Stimulated activated naive B cell treated with anti-CD40 and anti-IgM and Interleukin-4, amounts not matched to agents 10 μg/mL and 1 μg/mL and 100 μg/mL, for 72 hours (primary cell): ENCODE measurements around the gene GNAS.

Source experiments
- ATAC-seq, 2 donors: fragments of 150-1000 bp; cut with Tn5 transposase; replicated peaks; 2 replicates each; pipeline ENCODE4 v1.10.0; 2021; ENCODE audit warnings: moderate library complexity in 1 of 2
- DNase-seq: peaks from one replicate; pipeline ENCODE4 v3.0.0; 2021
- H3K27ac Mint-ChIP-seq: one replicate; pipeline ENCODE4 v1.8.0; 2022; ENCODE audit warnings: mild to moderate bottlenecking, mixed read lengths
- H3K27me3 Mint-ChIP-seq, 2 donors: one replicate each; pipeline ENCODE4 v1.8.0; 2022; ENCODE audit warnings: mixed read lengths in 2 of 2
- H3K36me3 Mint-ChIP-seq, 2 donors: one replicate each; pipeline ENCODE4 v1.8.0; 2022; ENCODE audit warnings: mixed read lengths in 2 of 2, mild to moderate bottlenecking in 1 of 2
- H3K4me1 Mint-ChIP-seq, 2 donors: one replicate each; pipeline ENCODE4 v1.8.0; 2022; ENCODE audit warnings: mixed read lengths in 2 of 2, mild to moderate bottlenecking in 1 of 2
- H3K4me3 Mint-ChIP-seq, 2 donors: one replicate each; pipeline ENCODE4 v1.8.0; 2022; ENCODE audit warnings: mild to moderate bottlenecking in 2 of 2, mixed read lengths in 2 of 2, moderate library complexity in 1 of 2
- H3K9me3 Mint-ChIP-seq, 2 donors: one replicate each; pipeline ENCODE4 v1.8.0; 2022; ENCODE audit warnings: mixed read lengths in 2 of 2, mild to moderate bottlenecking in 1 of 2

Gene GNAS

DNA sequence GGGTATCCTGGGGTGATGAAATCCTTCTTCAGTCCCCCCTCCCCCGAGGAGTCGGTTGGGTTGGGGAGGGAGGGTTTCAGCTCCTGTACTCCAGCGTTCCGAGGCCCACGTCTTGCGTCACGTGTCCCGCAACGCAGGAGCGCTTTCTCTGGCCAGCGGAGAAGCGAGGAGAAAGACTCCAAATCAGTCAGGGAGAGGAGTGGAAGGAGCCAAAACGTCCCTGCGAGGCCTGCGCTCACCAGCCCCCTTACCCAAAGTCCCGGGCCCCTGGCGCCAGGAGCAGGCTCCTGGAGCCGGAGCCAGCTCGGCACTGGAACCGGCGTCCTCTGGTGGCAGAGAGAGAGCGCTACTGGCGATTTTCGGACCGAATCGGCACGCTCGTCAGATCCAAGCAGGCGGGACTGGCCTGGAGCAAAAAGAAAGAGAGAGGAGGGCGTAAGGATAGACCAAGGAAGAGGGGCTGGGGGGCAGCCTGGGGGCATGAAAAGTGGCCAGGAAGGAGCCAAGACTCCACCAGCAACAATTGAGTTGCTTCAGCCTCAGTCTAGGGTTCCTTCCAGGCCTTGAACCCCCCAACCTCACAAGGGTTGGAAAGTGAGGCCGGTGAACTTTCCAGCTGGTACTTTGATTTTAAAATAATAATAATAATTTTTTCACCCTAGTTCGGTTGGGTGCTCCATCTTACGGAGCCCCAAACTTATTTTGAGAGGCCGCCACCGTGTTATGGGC lies at the start of gene GNAS:
Gene GNAS, plus strand, starts transcription at position 174 of the 729 bp plus-strand sequence.
- H3K9me3 Mint-ChIP-seq: peaks cover 0 to 7% of the 10 kb centered on the region in 2 donors
- ATAC-seq (peak in 1 of 2 donors; percentile 33), DNase-seq (peak; percentile 37)
- H3K4me1 Mint-ChIP-seq: peaks cover 24 to 49% of the 10 kb centered on the region in 2 donors
- H3K27me3 Mint-ChIP-seq: peaks cover 48 to 72% of the 10 kb centered on the region in 2 donors
- H3K27ac Mint-ChIP-seq: peak within 1 kb of the TSS; percentile 72
- peaks cover 5% of the 10 kb centered on the region in 2 donors for H3K36me3 Mint-ChIP-seq
- H3K4me3 Mint-ChIP-seq: peak within 1 kb of the TSS; percentile 87 to 92

DNA sequence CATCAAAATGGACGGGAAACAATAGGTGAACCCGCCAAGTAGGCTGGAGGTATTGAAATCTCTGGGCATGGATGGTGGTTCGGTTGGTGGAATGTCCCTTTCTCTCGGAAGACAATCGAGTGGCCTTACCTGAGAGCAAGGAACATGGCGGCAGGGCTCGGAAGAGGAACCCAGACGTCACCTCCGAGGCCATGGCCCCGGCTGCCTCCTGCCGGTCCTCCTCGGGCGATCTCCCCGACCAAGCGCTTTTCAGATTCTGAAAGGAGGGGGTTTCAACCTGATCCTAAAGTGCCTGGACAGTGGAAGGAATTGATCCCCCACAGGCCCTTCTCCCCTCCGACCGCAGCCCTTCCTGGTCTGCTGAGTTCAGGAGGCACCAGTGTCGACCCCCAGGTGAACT lies 49.0 kb upstream of the GNAS start:
- H3K27me3 Mint-ChIP-seq: peaks cover 35 to 45% of the 10 kb centered on the region in 2 donors
- no peaks in the 10 kb centered on the region for H3K36me3 Mint-ChIP-seq
- DNase-seq: no peak
- no peaks in the 10 kb centered on the region for H3K4me1 Mint-ChIP-seq
- no peak overlapping the region for H3K27ac Mint-ChIP-seq
- H3K4me3 Mint-ChIP-seq: no peak overlapping the region
- ATAC-seq: no peak
- H3K9me3 Mint-ChIP-seq: no peaks in the 10 kb centered on the region

DNA sequence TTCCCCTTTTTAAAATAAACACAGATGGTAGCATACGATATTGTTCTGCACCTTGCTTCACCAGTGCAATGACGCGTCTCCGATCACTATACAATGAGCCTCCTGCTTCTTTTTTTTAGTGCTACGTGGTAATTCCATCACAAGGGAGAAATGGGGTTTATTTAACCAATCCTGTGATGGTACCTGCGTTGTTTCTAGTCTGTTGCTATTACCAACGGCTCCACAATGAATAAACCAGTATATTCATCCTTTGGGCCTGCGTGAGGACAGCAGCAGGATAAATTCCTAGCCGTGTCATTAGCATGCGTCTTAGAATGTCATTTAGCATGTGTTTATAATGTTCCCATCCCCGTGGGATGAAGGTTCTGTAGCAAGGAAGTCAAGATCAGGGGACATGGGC lies 44.7 kb upstream of the GNAS start:
- H3K4me3 Mint-ChIP-seq: no peak overlapping the region
- peaks cover 0 to 3% of the 10 kb centered on the region in 2 donors for H3K9me3 Mint-ChIP-seq
- DNase-seq: no peak
- H3K27me3 Mint-ChIP-seq: peaks cover 43% of the 10 kb centered on the region in 2 donors
- H3K4me1 Mint-ChIP-seq: no peaks in the 10 kb centered on the region
- H3K36me3 Mint-ChIP-seq: no peaks in the 10 kb centered on the region
- ATAC-seq: no peak
- H3K27ac Mint-ChIP-seq: no peak overlapping the region

DNA sequence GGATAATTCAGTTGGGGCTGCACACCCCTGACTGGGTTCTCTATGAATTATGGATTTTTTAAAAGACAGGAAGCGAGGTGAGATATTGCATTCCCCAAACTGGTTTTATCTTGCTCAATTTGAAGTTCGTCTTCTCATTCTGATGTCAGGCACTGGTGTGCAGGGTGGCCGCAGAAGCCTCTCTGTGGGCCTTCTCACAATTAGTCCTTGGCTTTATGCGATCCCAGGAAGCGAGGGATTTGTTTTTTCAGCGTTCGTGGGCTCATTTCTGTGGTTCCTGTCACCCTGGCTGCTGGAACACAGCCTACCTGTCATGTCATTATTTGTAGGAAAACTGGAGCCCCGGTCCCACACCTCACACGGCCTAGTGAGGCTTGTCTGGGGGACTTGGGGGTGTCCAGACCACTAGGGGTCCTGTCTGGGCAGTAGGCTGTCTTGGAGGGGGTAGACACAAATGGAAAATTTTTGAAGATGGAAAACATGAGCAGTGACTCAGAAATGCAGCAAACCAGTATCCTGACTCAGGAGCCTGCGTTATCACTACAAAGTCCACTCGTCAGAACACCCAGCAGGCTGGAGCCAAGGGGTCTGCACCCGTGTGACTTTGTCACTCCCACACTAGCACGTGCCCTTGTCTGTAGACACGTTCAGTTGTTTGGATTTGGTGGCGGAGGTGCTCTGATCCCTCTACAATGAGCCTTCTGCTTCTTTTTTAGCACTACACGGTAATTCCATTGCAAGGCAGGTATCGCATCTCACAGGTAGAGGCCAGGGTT lies 44.1 kb upstream of the GNAS start:
- DNase-seq (no peak), ATAC-seq (no peak)
- Mint-ChIP-seq H3K27me3 (peaks cover 46% of the 10 kb centered on the region in 2 donors), H3K36me3 (no peaks in the 10 kb centered on the region), H3K4me3 (no peak overlapping the region), H3K9me3 (peaks cover 0 to 3% of the 10 kb centered on the region in 2 donors), H3K4me1 (no peaks in the 10 kb centered on the region), H3K27ac (no peak overlapping the region)

DNA sequence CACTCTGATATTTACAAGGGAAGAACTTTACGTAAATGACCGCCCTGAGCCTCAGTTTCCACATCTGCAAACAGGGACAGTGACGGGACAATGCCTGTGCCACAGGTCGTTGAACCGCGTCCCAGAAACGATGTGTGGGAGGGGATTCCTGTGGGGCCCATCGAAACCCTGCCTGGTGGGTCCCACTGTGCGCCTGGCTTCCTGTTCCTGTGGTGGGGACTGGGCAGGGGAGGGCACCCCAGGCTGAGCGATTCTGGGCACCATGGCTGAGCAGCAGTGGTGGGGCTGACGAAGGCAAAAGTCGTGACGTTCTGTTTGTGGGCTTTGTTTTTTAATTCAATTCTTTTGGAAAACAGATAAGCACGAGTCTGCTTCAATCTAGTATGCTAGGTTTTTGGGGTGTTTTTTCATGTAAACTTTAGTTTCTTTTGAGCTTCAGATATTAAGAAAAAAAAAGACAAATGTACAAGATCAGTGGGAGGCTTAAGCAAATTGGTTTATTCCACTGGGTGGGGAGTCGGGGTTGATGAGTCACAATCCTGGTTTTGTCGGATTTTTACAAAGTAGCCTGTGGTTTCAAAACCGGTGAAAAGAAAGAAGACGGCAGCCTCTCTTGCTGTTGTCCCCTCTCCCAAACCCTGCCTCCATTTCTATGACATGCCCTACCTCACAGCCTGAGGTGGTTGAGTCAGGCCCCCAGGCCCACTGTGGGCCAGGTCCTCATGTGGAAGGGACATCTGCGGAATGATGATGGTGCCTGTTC lies 42.2 kb upstream of the GNAS start:
- ATAC-seq: no peak

DNA sequence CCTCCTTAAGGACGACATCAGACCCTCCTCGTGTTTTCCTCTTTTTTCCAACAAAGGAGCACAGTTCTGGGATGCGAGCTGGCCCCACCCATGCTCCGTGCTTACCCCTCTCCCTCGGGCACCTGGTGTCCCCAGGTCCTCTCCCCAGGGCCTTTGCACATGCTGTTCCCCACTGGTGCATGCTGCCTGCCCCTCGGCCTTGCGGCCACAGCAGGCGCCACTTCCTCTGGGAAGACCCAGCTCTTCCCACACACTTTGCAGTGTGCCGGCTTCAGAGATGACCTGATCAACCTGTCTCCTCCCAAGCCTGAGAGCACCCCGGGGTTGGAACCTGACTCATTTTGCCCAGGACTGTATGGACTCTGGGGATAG lies 41.7 kb upstream of the GNAS start:
- no peaks in the 10 kb centered on the region for H3K4me1 Mint-ChIP-seq
- DNase-seq: no peak
- H3K36me3 Mint-ChIP-seq: no peaks in the 10 kb centered on the region
- no peak overlapping the region for H3K27ac Mint-ChIP-seq
- ATAC-seq: no peak
- H3K4me3 Mint-ChIP-seq: no peak overlapping the region
- H3K27me3 Mint-ChIP-seq: peaks cover 30 to 33% of the 10 kb centered on the region in 2 donors
- H3K9me3 Mint-ChIP-seq: peaks cover 0 to 3% of the 10 kb centered on the region in 2 donors

More for the DNA sequence above, 42.2 kb upstream of the GNAS start:
- H3K36me3 Mint-ChIP-seq: no peaks in the 10 kb centered on the region
- no peaks in the 10 kb centered on the region for H3K4me1 Mint-ChIP-seq
- no peak for DNase-seq
- H3K9me3 Mint-ChIP-seq: peaks cover 0 to 3% of the 10 kb centered on the region in 2 donors
- no peak overlapping the region for H3K27ac Mint-ChIP-seq
- H3K27me3 Mint-ChIP-seq: peaks cover 36% of the 10 kb centered on the region in 2 donors
- H3K4me3 Mint-ChIP-seq: no peak overlapping the region

DNA sequence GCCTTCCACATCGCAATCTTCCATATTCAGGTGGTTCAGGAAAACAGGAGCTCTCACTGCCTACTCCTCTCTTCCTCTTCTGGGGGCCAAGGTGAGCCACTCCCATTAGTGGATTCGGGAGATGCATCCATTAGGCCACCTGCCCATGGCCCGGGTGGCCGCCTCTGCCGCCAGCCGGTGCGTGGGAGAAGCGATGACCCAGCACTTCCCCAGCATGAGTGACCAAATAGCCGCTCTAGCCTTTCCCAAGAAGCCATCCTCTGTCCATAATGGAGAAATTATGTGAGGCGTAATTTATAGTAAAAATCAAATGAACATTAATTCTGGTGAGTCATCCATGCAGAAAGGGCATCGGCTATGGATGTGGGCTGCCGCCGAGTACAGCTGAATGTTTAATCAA lies 41.2 kb upstream of the GNAS start:
- DNase-seq (no peak), ATAC-seq (no peak)
- peaks cover 26 to 33% of the 10 kb centered on the region in 2 donors for H3K27me3 Mint-ChIP-seq
- H3K4me3 Mint-ChIP-seq: no peak overlapping the region
- no peaks in the 10 kb centered on the region for H3K4me1 Mint-ChIP-seq
- H3K27ac Mint-ChIP-seq: no peak overlapping the region
- peaks cover 0 to 3% of the 10 kb centered on the region in 2 donors for H3K9me3 Mint-ChIP-seq
- no peaks in the 10 kb centered on the region for H3K36me3 Mint-ChIP-seq

DNA sequence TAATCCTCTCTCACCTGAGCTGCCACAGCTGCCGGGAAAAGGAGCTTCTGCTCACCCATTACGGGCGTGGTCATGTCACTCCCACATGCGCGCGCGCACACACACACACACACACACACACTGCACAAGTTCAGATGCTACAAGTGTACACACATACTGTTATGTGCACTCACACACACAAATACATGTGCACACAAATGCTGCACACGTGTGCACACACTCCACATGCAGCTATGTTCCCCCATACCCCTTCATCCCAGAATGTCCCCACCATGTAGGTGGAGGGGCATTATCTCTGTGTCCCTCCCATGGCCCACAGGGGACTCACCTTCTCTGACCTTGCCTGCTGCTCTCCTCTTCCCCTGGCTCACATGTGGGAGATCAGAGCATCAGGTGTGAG lies 39.1 kb upstream of the GNAS start:
- peaks cover 27 to 31% of the 10 kb centered on the region in 2 donors for H3K27me3 Mint-ChIP-seq
- no peaks in the 10 kb centered on the region for H3K36me3 Mint-ChIP-seq

DNA sequence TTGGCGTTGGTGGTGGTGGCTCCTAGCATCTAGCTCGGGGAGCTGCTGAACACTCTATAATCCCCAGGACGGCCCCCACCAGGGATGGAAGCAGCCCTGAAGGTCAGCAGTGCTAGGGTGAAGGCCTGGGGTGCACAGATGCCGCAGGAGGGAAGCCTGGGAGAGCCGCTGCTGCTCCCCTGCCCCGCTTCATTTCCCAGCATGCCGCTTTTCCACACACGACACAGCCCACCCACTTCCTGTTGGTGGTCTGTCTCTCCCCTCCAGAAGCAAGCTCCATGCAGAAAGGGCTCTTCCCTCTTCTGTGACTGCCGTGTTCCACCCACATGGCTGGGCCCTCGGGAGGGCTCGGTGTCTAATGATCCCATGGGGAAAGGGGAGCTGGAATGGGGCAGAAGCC lies 37.1 kb upstream of the GNAS start:
- DNase-seq (no peak), ATAC-seq (no peak)
- Mint-ChIP-seq H3K4me3 (no peak overlapping the region), H3K4me1 (peaks cover 0 to 4% of the 10 kb centered on the region in 2 donors), H3K27ac (no peak overlapping the region), H3K9me3 (peaks cover 1 to 4% of the 10 kb centered on the region in 2 donors), H3K36me3 (peaks cover 4 to 7% of the 10 kb centered on the region in 2 donors), H3K27me3 (peaks cover 29 to 33% of the 10 kb centered on the region in 2 donors)

More for the DNA sequence above, 39.1 kb upstream of the GNAS start:
- H3K9me3 Mint-ChIP-seq: peaks cover 0 to 3% of the 10 kb centered on the region in 2 donors
- H3K4me1 Mint-ChIP-seq: no peaks in the 10 kb centered on the region
- no peak overlapping the region for H3K27ac Mint-ChIP-seq
- no peak overlapping the region for H3K4me3 Mint-ChIP-seq
- ATAC-seq: no peak
- no peak for DNase-seq

DNA sequence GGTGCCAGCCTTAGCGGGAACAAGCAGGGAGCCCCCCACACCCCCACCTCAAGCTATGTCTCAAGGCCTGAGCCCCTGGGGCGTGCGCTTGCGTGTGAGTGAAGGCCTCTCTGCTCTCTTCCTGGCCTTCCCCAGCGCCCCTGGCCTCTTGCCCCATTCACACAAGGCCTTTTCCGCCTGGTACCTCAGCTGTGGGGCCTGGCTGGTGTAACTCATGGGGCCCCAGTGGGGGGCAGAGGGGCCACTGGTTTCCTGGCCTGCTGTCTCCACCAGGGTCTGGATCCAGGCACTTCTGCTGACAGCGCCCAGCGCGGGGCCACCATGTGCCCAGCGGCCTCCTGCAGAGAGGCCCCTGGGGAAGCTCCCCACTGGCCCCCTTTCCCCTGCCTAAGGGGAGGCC lies 36.5 kb upstream of the GNAS start:
- Mint-ChIP-seq H3K4me1 (peaks cover 0 to 4% of the 10 kb centered on the region in 2 donors), H3K4me3 (no peak overlapping the region), H3K27me3 (peaks cover 23 to 31% of the 10 kb centered on the region in 2 donors)

DNA sequence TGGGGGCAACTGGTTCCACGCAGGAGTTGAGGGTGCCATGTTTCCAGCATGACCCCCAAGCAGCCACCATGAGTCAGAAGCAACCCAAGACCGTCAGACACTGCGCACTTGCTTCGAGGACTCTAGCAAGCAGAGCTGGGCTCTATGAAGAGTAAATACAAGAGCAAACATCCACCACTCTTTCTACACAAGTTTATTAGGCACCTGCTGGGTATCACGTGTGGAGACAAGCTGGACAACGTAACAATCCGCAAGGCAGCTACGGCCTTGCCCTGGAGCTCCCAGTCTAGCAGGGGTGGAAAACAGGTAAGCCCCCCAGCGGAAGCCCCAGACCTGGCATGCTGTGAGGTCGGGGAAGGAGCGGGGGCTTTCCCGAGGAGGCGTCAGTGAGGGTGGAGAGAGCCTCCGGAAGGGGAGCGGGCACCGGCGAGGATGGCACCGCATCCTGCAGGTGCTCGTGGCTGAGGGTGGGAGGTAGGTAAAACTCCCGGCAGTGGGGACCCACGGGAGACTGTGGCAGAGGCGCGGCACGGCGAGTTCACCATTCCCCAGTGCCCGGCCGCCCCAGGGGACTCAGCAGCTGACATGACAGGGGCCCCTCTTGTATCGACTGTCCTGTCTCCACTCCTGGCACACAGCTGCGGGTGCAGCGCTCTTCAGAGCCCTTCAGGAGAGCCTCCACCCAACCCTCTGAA lies 35.4 kb upstream of the GNAS start:
- no peak overlapping the region for H3K27ac Mint-ChIP-seq
- H3K4me1 Mint-ChIP-seq: peaks cover 0 to 4% of the 10 kb centered on the region in 2 donors
- no peak overlapping the region for H3K4me3 Mint-ChIP-seq
- peaks cover 10 to 11% of the 10 kb centered on the region in 2 donors for H3K9me3 Mint-ChIP-seq
- H3K36me3 Mint-ChIP-seq: peaks cover 14 to 17% of the 10 kb centered on the region in 2 donors
- ATAC-seq (no peak), DNase-seq (no peak)
- peaks cover 16 to 26% of the 10 kb centered on the region in 2 donors for H3K27me3 Mint-ChIP-seq

More for the DNA sequence above, 36.5 kb upstream of the GNAS start:
- H3K9me3 Mint-ChIP-seq: peaks cover 7 to 10% of the 10 kb centered on the region in 2 donors
- ATAC-seq (no peak), DNase-seq (no peak)
- peaks cover 10 to 13% of the 10 kb centered on the region in 2 donors for H3K36me3 Mint-ChIP-seq
- H3K27ac Mint-ChIP-seq: no peak overlapping the region

DNA sequence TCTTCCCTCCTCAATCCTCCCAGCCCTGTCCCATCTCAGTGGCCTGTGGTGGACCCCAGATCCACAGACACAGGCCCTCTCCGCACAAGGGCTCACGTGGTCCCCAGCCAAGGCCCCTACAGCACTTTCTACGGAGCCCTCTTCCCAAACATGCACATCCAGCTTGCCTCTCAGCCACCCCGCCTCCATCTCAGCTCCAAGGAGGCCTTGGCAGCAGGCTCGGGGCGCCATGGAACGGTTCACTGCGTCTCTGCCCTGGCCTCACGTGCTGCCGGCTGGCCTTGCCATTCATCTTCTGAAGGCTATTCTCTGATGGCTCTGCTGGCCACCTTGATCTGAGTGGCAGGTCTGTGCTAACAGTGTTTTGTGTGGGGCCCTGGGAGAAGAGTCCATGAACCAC lies 34.8 kb upstream of the GNAS start:
- peaks cover 14 to 17% of the 10 kb centered on the region in 2 donors for H3K36me3 Mint-ChIP-seq
- H3K4me1 Mint-ChIP-seq: peaks cover 0 to 4% of the 10 kb centered on the region in 2 donors
- DNase-seq (no peak), ATAC-seq (no peak)
- no peak overlapping the region for H3K4me3 Mint-ChIP-seq
- peaks cover 15 to 24% of the 10 kb centered on the region in 2 donors for H3K27me3 Mint-ChIP-seq
- H3K9me3 Mint-ChIP-seq: peaks cover 10 to 11% of the 10 kb centered on the region in 2 donors
- H3K27ac Mint-ChIP-seq: no peak overlapping the region

DNA sequence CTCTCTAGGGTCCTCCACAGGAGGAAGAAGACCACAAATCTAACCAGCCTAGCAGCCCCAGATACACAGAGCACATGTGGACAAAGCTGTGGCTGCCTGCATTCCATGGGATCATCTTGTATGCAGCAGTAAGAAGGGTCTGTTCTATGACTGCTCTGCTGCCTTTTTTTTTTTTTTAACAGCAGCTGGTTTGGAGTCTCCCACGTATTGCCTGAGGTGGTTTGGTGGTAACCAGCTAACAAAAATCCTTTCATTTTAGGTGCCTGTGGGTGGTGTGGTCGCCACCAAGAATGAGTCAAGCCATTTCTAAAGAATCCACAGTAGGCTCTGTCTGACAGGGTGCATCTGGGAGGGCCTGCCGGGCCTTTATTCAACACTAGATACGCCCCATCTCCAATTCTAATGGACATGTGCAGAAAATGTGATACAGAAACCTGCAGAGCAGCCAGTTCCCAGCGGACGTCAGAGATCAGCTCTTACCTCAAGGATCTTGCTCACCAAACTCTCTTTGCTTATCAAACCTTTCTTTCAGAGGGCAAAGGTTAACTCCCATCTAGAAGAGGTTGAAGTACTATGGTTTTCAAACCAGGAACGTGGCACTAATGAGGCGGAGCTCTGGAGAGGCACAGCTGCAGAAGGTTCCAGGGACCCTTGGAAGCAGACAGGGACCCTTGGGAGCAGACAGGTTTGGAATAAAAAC lies 33.8 kb upstream of the GNAS start:
- Mint-ChIP-seq H3K9me3 (peaks cover 10 to 11% of the 10 kb centered on the region in 2 donors), H3K36me3 (peaks cover 14 to 17% of the 10 kb centered on the region in 2 donors), H3K4me3 (no peak overlapping the region), H3K27ac (no peak overlapping the region), H3K27me3 (peaks cover 5 to 16% of the 10 kb centered on the region in 2 donors), H3K4me1 (peaks cover 0 to 4% of the 10 kb centered on the region in 2 donors)
- peak; percentile 86 to 91 for ATAC-seq
- DNase-seq: no peak
